Measurements from ENCODE around the gene CFLAR. TPM values are rescaled to one million over a fixed set of nuclear protein-coding genes. Genes with fewer than 3 reads are reported as not detected.

CFLAR gene
- total and polyA plus RNA-seq, 2 of the 4 experiments (the other 2 are of a cell fraction), result 29.2 to 59.9 TPM

GRCh38 chr2:201127570-201127969 lies 11.6 kb downstream of the CFLAR start:
- Histone ChIP-seq H3K4me3 (ENCODE audit: insufficient read depth, low read depth, low read length) (no peak overlapping the region), H3K27me3 (ENCODE audit: control insufficient read depth, insufficient read depth, low read length) (no peaks in the 10 kb centered on the region), H3K56ac (ENCODE audit: extremely low read depth, insufficient read depth, low read length) (peak overlapping the region; percentile 50; the same call in 1 of the 2 replicates), H3K9me1 (ENCODE audit: insufficient read depth, low read length) (peaks cover 44% of the 10 kb centered on the region), H2BK5ac (ENCODE audit: low read depth, low read length, poor library complexity, severe bottlenecking) (peak overlapping the region; percentile 66), H3K27ac (ENCODE audit: insufficient read depth, low read length) (peak overlapping the region; percentile 54), H3K14ac (replicated peaks; ENCODE audit: low read depth, low read length) (peak overlapping the region; percentile 97), H3K9ac (ENCODE audit: low read depth, low read length) (peak overlapping the region; percentile 22; the same call in 1 of the 2 replicates), H2BK20ac (ENCODE audit: low read depth, low read length) (peak overlapping the region; percentile 81), H3K4me2 (ENCODE audit: low read depth, low read length) (peak overlapping the region; percentile 73), H2BK15ac (ENCODE audit: low read depth, low read length) (peak overlapping the region; percentile 96; the same call in 2 of the 3 replicates), H3K79me1 (ENCODE audit: low read depth in 1 of 2, low read length in 2 of 2) (peaks cover 44 to 82% of the 10 kb centered on the region in 2 experiments), H3K18ac (ENCODE audit: low read depth, low read length) (peak overlapping the region; percentile 50; the same call in 1 of the 2 replicates), H3K36me3 (ENCODE audit: control insufficient read depth, insufficient read depth, low read length) (peaks cover 2% of the 10 kb centered on the region; the same call in 1 of the 2 replicates), H4K91ac (ENCODE audit: insufficient read depth, low read depth, low read length) (peak overlapping the region; percentile 81), H2BK120ac (ENCODE audit: low read depth, low read length) (peak overlapping the region; percentile 76), H2AK5ac (ENCODE audit: low read depth, low read length) (peak overlapping the region; percentile 96), H3K4ac (ENCODE audit: low read depth, low read length) (peak overlapping the region; percentile 79), H4K20me1 (ENCODE audit: insufficient read depth, low read length) (peaks cover 7% of the 10 kb centered on the region; the same call in 1 of the 2 replicates), H4K8ac (ENCODE audit: low read depth in 2 of 2, low read length in 2 of 2) (peak overlapping the region; percentile 66 to 72), H3K4me1 (ENCODE audit: control insufficient read depth, insufficient read depth, low read length) (peaks cover 33% of the 10 kb centered on the region), H2AFZ (replicated peaks; ENCODE audit: low read length, poor library complexity) (peak overlapping the region; percentile 56), H2AK9ac (replicated peaks; ENCODE audit: low read depth, low read length, poor library complexity) (peak overlapping the region; percentile 68), H4K5ac (ENCODE audit: low read depth, low read length) (peak overlapping the region; percentile 50; the same call in 1 of the 2 replicates), H3K23ac (ENCODE audit: low read depth, low read length) (peak overlapping the region; percentile 92), H3K9me3 (ENCODE audit: control insufficient read depth, insufficient read depth, low read length) (no peaks in the 10 kb centered on the region)
- 31% methylated on average over 2 of the region's 5 CpGs; no CpG with 5 or more reads in 1 of the 2 experiments for WGBS, 2 experiments (ENCODE audit: extremely low coverage in 2 of 2, insufficient read length in 1 of 2)
- ChIA-PET CTCF (interaction anchor here (1.7 kb wide), 1 partner anchor 31 kb away, joined by 7 read pairs; no protein-coding TSS in a partner anchor), POLR2A (ENCODE audit: unreplicated experiment) (no interaction called here)
- in situ Hi-C loops (cut with MboI; ENCODE audit: low sequenced_read_pairs) (no loop called here), intact Hi-C loops (cut with micrococcal nuclease) (no loop called here), dilution Hi-C loops (cut with HindIII; ENCODE audit: low sequenced_read_pairs, unreplicated experiment) (no loop called here)
- no TSS peak for BruUV-seq (replicated peaks)
- ATAC-seq (ENCODE audit: low read depth) (peak; percentile 12; the same call in 1 of the 2 replicates), DNase-seq (peak; percentile 74)
- TF ChIP-seq ELK1 (IDR thresholded peaks at IDR 0.05; ENCODE audit: borderline replicate concordance, low read depth, low read length) (no peak), RFX5 (IDR thresholded peaks at IDR 0.05; ENCODE audit: low read depth, low read length) (no peak), USF2 (IDR thresholded peaks at IDR 0.05; ENCODE audit: low read depth, low read length) (no peak), MXI1 (IDR thresholded peaks at IDR 0.05; ENCODE audit: borderline replicate concordance, low read depth, low read length) (no peak), CHD1 (IDR thresholded peaks at IDR 0.05; ENCODE audit: low read depth, low read length) (no peak), RCOR1 (IDR thresholded peaks at IDR 0.05; ENCODE audit: insufficient replicate concordance, low read length) (no peak), FOS (IDR thresholded peaks at IDR 0.05; ENCODE audit: low read depth, low read length) (no peak), MAZ (IDR thresholded peaks at IDR 0.05; ENCODE audit: borderline replicate concordance, low read depth, low read length) (no peak), MAFK (IDR thresholded peaks at IDR 0.05; ENCODE audit: low read depth, low read length) (0 out of 2 replicates have a peak, but pooled peaks have one; percentile 12), CEBPB (IDR thresholded peaks at IDR 0.05; ENCODE audit: low read depth, low read length) (no peak), CTCF (conservative IDR thresholded peaks at IDR 0.05; ENCODE audit: low read depth, low read length) (no peak), RAD21 (IDR thresholded peaks at IDR 0.05; ENCODE audit: low read length) (no peak), NFE2L2 (IDR thresholded peaks at IDR 0.05; ENCODE audit: low read depth, low read length) (peak; percentile 69; the same call in 1 of the 2 replicates), BHLHE40 (IDR thresholded peaks at IDR 0.05; ENCODE audit: low read depth, low read length) (peak; percentile 48; the same call in 1 of the 2 replicates), SMC3 (IDR thresholded peaks at IDR 0.05; ENCODE audit: low read depth, low read length) (no peak)

Measured in IMR-90 (cell line).